IMR-90 (cell line): ENCODE measurements around the gene VIPR2. TPM values are rescaled to one million over a fixed set of nuclear protein-coding genes. Genes with fewer than 3 reads are reported as not detected.

Experiments
- ATAC-seq: fragments of 200-7000 bp; cut with Tn5 transposase; 2 replicates; pipeline ENCODE4 v1.9.1; 2020; ENCODE audit warnings: low read depth, mild to moderate bottlenecking, moderate library complexity
- BruUV-seq: library from RNA; stranded (reverse); fragments of 400-500 nt; replicated peaks from 2 replicates; lab custom pipeline; 2021; lab: Mats Ljungman, UMichigan
- CTCF ChIA-PET: fragments of 300-600 bp; formaldehyde crosslinking; extraction: SDS; loops from one replicate; lab custom pipeline; 2021; ENCODE audit warnings: antibody characterized with exemption; lab: Yijun Ruan, JAX
- POLR2A ChIA-PET: fragments of 300-600 bp; sonication (Branson Sonifier 250); formaldehyde crosslinking; loops from one replicate; lab custom pipeline; 2022; ENCODE audit warnings: antibody characterized with exemption; ENCODE audit not compliant: unreplicated experiment; lab: Charles Lee
- DNase-seq: peaks from one replicate; pipeline ENCODE4 v3.0.0; 2013
- H2AFZ ChIP-seq: replicated peaks from 2 replicates; pipeline ENCODE3; 2013; ENCODE audit warnings: low read length, mild to moderate bottlenecking; ENCODE audit not compliant: poor library complexity
- H2AK5ac ChIP-seq: 2 replicates; pipeline ENCODE4 v1.6.1; 2013; ENCODE audit warnings: low read depth, low read length, inconsistent platforms
- H2AK9ac ChIP-seq: replicated peaks from 2 replicates; pipeline ENCODE3; 2013; ENCODE audit warnings: mild to moderate bottlenecking, low read depth, low read length, moderate library complexity; ENCODE audit not compliant: poor library complexity
- H2BK120ac ChIP-seq: 2 replicates; pipeline ENCODE4 v1.6.1; 2013; ENCODE audit warnings: low read depth, low read length, inconsistent platforms
- H2BK15ac ChIP-seq: 3 replicates; pipeline ENCODE4 v1.6.1; 2013; ENCODE audit warnings: low read depth, low read length, inconsistent platforms
- H2BK20ac ChIP-seq: 2 replicates; pipeline ENCODE4 v1.6.1; 2013; ENCODE audit warnings: low read depth, mild to moderate bottlenecking, inconsistent platforms, low read length, moderate library complexity
- H2BK5ac ChIP-seq: 2 replicates; pipeline ENCODE4 v1.6.1; 2013; ENCODE audit warnings: mild to moderate bottlenecking, low read depth, low read length, inconsistent platforms; ENCODE audit not compliant: poor library complexity, severe bottlenecking
- H3K14ac ChIP-seq: replicated peaks from 2 replicates; pipeline ENCODE4 v1.6.1; 2013; ENCODE audit warnings: low read depth, low read length, inconsistent platforms
- H3K18ac ChIP-seq: 2 replicates; pipeline ENCODE4 v1.6.1; 2013; ENCODE audit warnings: low read depth, low read length, control low read depth
- H3K23ac ChIP-seq: 2 replicates; pipeline ENCODE4 v1.6.1; 2013; ENCODE audit warnings: low read depth, low read length, inconsistent platforms
- H3K27ac ChIP-seq: 2 replicates; pipeline ENCODE4 v1.5.1; 2013; ENCODE audit warnings: mild to moderate bottlenecking, control low read depth, low read length; ENCODE audit not compliant: insufficient read depth
- H3K27me3 ChIP-seq: 2 replicates; pipeline ENCODE4 v1.6.1; 2013; ENCODE audit warnings: low read length; ENCODE audit not compliant: control insufficient read depth, insufficient read depth
- H3K36me3 ChIP-seq: 2 replicates; pipeline ENCODE4 v1.6.1; 2013; ENCODE audit warnings: low read length, mixed read lengths; ENCODE audit not compliant: control insufficient read depth, insufficient read depth
- H3K4ac ChIP-seq: 2 replicates; pipeline ENCODE4 v1.6.1; 2013; ENCODE audit warnings: low read depth, low read length, inconsistent platforms
- H3K4me1 ChIP-seq: 2 replicates; pipeline ENCODE4 v1.6.1; 2013; ENCODE audit warnings: low read length, mixed read lengths; ENCODE audit not compliant: control insufficient read depth, insufficient read depth
- H3K4me2 ChIP-seq: 2 replicates; pipeline ENCODE4 v1.6.1; 2013; ENCODE audit warnings: low read depth, mild to moderate bottlenecking, control low read depth, low read length, moderate library complexity
- H3K4me3 ChIP-seq: 2 replicates; pipeline ENCODE4 v1.5.1; 2013; ENCODE audit warnings: low read depth, mild to moderate bottlenecking, control low read depth, low read length, moderate library complexity; ENCODE audit not compliant: insufficient read depth
- H3K56ac ChIP-seq: 2 replicates; pipeline ENCODE4 v1.6.1; 2013; ENCODE audit warnings: low read length, inconsistent platforms; ENCODE audit not compliant: insufficient read depth; ENCODE audit errors: extremely low read depth
- H3K79me1 ChIP-seq, 2 experiments: 2 replicates each; pipeline ENCODE4 v1.6.1; 2013; ENCODE audit warnings: low read length in 2 of 2, inconsistent platforms in 1 of 2, low read depth in 1 of 2
- H3K9ac ChIP-seq: 2 replicates; pipeline ENCODE4 v1.6.1; 2013; ENCODE audit warnings: low read depth, low read length, control low read depth
- H3K9me1 ChIP-seq: 2 replicates; pipeline ENCODE4 v1.6.1; 2013; ENCODE audit warnings: low read length, inconsistent platforms; ENCODE audit not compliant: insufficient read depth
- H3K9me3 ChIP-seq: 2 replicates; pipeline ENCODE4 v1.6.1; 2013; ENCODE audit warnings: low read length; ENCODE audit not compliant: control insufficient read depth, insufficient read depth
- H4K20me1 ChIP-seq: 2 replicates; pipeline ENCODE4 v1.6.1; 2013; ENCODE audit warnings: low read length, inconsistent platforms; ENCODE audit not compliant: insufficient read depth
- H4K5ac ChIP-seq: 2 replicates; pipeline ENCODE4 v1.6.1; 2013; ENCODE audit warnings: mild to moderate bottlenecking, low read depth, low read length, control low read depth
- H4K8ac ChIP-seq, 2 experiments: 2 replicates each; pipeline ENCODE4 v1.6.1; 2013; ENCODE audit warnings: low read depth in 2 of 2, low read length in 2 of 2, control low read depth in 1 of 2, inconsistent platforms in 1 of 2
- H4K91ac ChIP-seq: 2 replicates; pipeline ENCODE4 v1.6.1; 2013; ENCODE audit warnings: low read depth, low read length, inconsistent platforms; ENCODE audit not compliant: insufficient read depth
- NFE2L2 ChIP-seq: fragments of 150-350 bp; IDR thresholded peaks from 2 replicates; pipeline ENCODE4 v1.6.1; 2016; ENCODE audit warnings: low read depth, mild to moderate bottlenecking, low read length
- RFX5 ChIP-seq: IDR thresholded peaks from 2 replicates; pipeline ENCODE4 v1.8.0; 2012; ENCODE audit warnings: low read depth, mild to moderate bottlenecking, low read length, moderate library complexity
- SMC3 ChIP-seq: fragments of 150-350 bp; IDR thresholded peaks from 2 replicates; pipeline ENCODE4 v1.6.1; 2016; ENCODE audit warnings: low read depth, mild to moderate bottlenecking, antibody characterized with exemption, low read length, moderate library complexity
- WGBS, 2 experiments: methylation state at CpG; one replicate each; pipeline versions ENCODE4 v1.1.5 to v1.1.7; 2013; ENCODE audit warnings: missing lambda C conversion rate in 2 of 2; ENCODE audit not compliant: insufficient read length in 1 of 2; ENCODE audit errors: extremely low coverage in 2 of 2; 5-methylcytosine and 5-hydroxymethylcytosine counted together
- dilution Hi-C: fragments of 300-500 bp; cut with HindIII; formaldehyde crosslinking; loops from one replicate; pipeline ENCODE4 v1.14.3; 2018; ENCODE audit warnings: low sequenced_read_pairs; ENCODE audit not compliant: unreplicated experiment
- in situ Hi-C: fragments of 300-500 bp; cut with MboI; formaldehyde crosslinking; loops from 3 replicates; pipeline ENCODE4 v1.14.3; 2019; ENCODE audit warnings: low sequenced_read_pairs, inconsistent platforms, mixed read lengths
- intact Hi-C: fragments of 100-400 bp; cut with micrococcal nuclease; formaldehyde crosslinking; loops from 2 replicates; pipeline ENCODE4 v1.10.0; 2022
- polyA plus RNA-seq, 3 experiments: library from polyadenylated mRNA; depleted of rRNA; stranded (reverse); fragments of >200 nt; gene quantifications; 2 replicates each; pipeline ENCODE4 v1.2.3, GENCODE V29; 2012; ENCODE audit warnings: low replicate concordance in 1 of 3
- total RNA-seq: library from RNA; depleted of rRNA; stranded (reverse); fragments of >200 nt; gene quantifications from 2 replicates; pipeline ENCODE4 v1.2.3, GENCODE V29; 2012
- TF ChIP-seq, protein P1 (sequence below): conservative IDR thresholded peaks from 2 replicates; pipeline ENCODE4 v1.5.1; 2012; ENCODE audit warnings: mild to moderate bottlenecking, low read depth, low read length, improper control_type of control experiment

VIPR2 gene
- total and polyA plus RNA-seq, 2 of the 4 experiments (the other 2 are of a cell fraction) = not detected

DNA sequence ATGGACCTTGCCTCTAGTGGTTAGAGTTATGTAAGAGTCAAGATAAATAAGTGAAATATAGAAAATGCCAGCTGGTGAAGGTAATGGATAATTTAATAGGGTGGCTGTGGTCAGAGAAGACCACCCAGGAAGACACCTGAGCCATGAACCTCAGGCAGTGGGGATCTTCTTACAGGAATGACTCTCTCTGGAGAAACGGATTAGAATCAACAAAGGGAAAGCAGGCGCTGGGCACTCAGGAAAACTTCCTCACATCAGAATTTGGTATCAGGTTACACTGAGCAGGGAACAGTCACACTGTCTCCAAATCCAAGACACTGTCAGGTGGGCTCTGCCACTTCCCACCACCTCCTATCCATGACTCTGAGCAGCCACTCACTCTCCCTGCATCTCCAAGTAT is 155.7 kb downstream of the VIPR2 start:
- no peak for ATAC-seq
- no peak overlapping the region for H3K4me2 ChIP-seq

More for the DNA sequence above, 155.7 kb downstream of the VIPR2 start:
- Histone ChIP-seq H3K23ac (no peak overlapping the region), H4K91ac (no peak overlapping the region), H2AK5ac (no peak overlapping the region), H2AFZ (no peak overlapping the region), H4K8ac (no peak overlapping the region), H3K18ac (no peak overlapping the region), H3K9me1 (no peaks in the 10 kb centered on the region), H3K4me1 (no peaks in the 10 kb centered on the region), H4K5ac (no peak overlapping the region), H2BK120ac (no peak overlapping the region), H3K9me3 (no peaks in the 10 kb centered on the region; the same call in 1 of the 2 replicates), H3K27me3 (peaks cover 5% of the 10 kb centered on the region; the same call in 1 of the 2 replicates), H3K79me1 (no peaks in the 10 kb centered on the region), H3K4me3 (no peak overlapping the region), H3K56ac (no peak overlapping the region), H3K27ac (no peak overlapping the region), H2BK20ac (no peak overlapping the region), H3K14ac (no peak overlapping the region), H3K4ac (no peak overlapping the region), H4K20me1 (no peaks in the 10 kb centered on the region), H3K36me3 (no peaks in the 10 kb centered on the region), H3K9ac (no peak overlapping the region), H2AK9ac (no peak overlapping the region), H2BK15ac (no peak overlapping the region), H2BK5ac (no peak overlapping the region)
- in situ Hi-C loops (no loop called here), dilution Hi-C loops (no loop called here), intact Hi-C loops (no loop called here)
- ChIA-PET CTCF (no interaction called here), POLR2A (no interaction called here)
- WGBS, 2 experiments = no CpG with 5 or more reads among the region's 2 CpGs
- no peak for DNase-seq
- no TSS peak for BruUV-seq
- no peak for TF ChIP-seq RFX5
- TF ChIP-seq, protein P1, sequence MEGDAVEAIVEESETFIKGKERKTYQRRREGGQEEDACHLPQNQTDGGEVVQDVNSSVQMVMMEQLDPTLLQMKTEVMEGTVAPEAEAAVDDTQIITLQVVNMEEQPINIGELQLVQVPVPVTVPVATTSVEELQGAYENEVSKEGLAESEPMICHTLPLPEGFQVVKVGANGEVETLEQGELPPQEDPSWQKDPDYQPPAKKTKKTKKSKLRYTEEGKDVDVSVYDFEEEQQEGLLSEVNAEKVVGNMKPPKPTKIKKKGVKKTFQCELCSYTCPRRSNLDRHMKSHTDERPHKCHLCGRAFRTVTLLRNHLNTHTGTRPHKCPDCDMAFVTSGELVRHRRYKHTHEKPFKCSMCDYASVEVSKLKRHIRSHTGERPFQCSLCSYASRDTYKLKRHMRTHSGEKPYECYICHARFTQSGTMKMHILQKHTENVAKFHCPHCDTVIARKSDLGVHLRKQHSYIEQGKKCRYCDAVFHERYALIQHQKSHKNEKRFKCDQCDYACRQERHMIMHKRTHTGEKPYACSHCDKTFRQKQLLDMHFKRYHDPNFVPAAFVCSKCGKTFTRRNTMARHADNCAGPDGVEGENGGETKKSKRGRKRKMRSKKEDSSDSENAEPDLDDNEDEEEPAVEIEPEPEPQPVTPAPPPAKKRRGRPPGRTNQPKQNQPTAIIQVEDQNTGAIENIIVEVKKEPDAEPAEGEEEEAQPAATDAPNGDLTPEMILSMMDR = no peak
- TF ChIP-seq SMC3 = no peak
- TF ChIP-seq NFE2L2 = no peak
